Ascending aorta (tissue), 2 donors: ENCODE results near the gene CCDC93. TPM values are rescaled to one million over a fixed set of nuclear protein-coding genes. Genes with fewer than 3 reads are reported as not detected.

Experiments used
- DNase-seq, 2 donors: peaks; one replicate each; pipeline ENCODE4 v3.0.0-alpha.2; 2019; ENCODE audit warnings: low spot score in 2 of 2
- H3K27ac ChIP-seq, 2 donors: fragments of 200-600 bp; sonication (generic); one replicate each; pipeline ENCODE4 v1.5.1; 2016 to 2017; ENCODE audit warnings: mild to moderate bottlenecking in 1 of 2
- H3K27me3 ChIP-seq: fragments of 200-600 bp; sonication (generic); one replicate; pipeline ENCODE4 v1.5.1; 2017
- H3K36me3 ChIP-seq, 2 donors: fragments of 200-600 bp; sonication (generic); one replicate each; pipeline ENCODE4 v1.5.1; 2016
- H3K4me1 ChIP-seq, 2 donors: fragments of 200-600 bp; sonication (generic); one replicate each; pipeline ENCODE4 v1.5.1; 2016 to 2017; ENCODE audit warnings: mild to moderate bottlenecking in 1 of 2
- H3K4me3 ChIP-seq, 2 donors: fragments of 200-600 bp; sonication (generic); one replicate each; pipeline ENCODE4 v1.5.1; 2016 to 2017; ENCODE audit warnings: mild to moderate bottlenecking in 1 of 2
- H3K9me3 ChIP-seq, 2 donors: fragments of 200-600 bp; sonication (generic); one replicate each; pipeline ENCODE4 v1.5.1; 2016
- intact Hi-C: fragments of 100-400 bp; cut with DNase I; formaldehyde crosslinking; loops from one replicate; pipeline ENCODE4 v1.15.1; 2023
- total RNA-seq: library from RNA; depleted of rRNA; stranded (reverse); fragments of >200 nt; gene quantifications from one replicate; pipeline ENCODE4 v1.1.0, GENCODE V29; 2016
- TF ChIP-seq, protein P1 (sequence below), 3 experiments: fragments of 200-600 bp in 2 of 3; fragments of 450-650 bp in 1 of 3; sonication (generic) in 2 of 3; IDR thresholded peaks; one replicate each; pipeline ENCODE4 v1.5.1; 2016 to 2019; ENCODE audit warnings: antibody characterized with exemption in 3 of 3, mild to moderate bottlenecking in 1 of 3, moderate library complexity in 1 of 3

The CCDC93 gene
- total RNA-seq, 1 donor from 2014 or later = 6.3 TPM

DNA sequence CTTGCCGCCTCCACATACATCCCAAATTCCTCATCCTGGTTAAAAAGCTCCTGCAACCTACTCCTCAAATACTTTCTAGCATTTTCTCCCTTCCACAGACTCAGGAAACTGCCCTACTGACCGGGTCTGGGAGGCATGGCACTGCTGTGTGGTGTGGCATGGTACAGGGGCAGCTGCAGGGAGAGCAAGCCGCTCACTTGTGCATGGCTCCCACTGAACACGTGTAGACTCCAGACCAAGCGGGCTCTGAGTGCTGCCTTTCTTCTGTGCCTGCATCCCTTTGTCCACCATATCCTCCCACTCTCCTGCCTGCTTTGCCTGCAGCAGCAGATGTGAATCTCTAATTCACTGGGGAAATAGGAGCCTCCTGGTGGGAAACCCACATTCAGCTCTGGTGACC lies 72.2 kb downstream of the CCDC93 start:
- intact Hi-C loops = no loop called here
- Histone ChIP-seq H3K36me3 (peaks cover 79 to 99% of the 10 kb centered on the region in 2 donors), H3K4me1 (no peaks in the 10 kb centered on the region), H3K9me3 (no peaks in the 10 kb centered on the region), H3K4me3 (no peak overlapping the region), H3K27ac (no peak overlapping the region), H3K27me3 (no peaks in the 10 kb centered on the region)
- TF ChIP-seq, protein P1, sequence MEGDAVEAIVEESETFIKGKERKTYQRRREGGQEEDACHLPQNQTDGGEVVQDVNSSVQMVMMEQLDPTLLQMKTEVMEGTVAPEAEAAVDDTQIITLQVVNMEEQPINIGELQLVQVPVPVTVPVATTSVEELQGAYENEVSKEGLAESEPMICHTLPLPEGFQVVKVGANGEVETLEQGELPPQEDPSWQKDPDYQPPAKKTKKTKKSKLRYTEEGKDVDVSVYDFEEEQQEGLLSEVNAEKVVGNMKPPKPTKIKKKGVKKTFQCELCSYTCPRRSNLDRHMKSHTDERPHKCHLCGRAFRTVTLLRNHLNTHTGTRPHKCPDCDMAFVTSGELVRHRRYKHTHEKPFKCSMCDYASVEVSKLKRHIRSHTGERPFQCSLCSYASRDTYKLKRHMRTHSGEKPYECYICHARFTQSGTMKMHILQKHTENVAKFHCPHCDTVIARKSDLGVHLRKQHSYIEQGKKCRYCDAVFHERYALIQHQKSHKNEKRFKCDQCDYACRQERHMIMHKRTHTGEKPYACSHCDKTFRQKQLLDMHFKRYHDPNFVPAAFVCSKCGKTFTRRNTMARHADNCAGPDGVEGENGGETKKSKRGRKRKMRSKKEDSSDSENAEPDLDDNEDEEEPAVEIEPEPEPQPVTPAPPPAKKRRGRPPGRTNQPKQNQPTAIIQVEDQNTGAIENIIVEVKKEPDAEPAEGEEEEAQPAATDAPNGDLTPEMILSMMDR (IDR thresholded peaks at IDR 0.05) = no peak
- DNase-seq = no peak

DNA sequence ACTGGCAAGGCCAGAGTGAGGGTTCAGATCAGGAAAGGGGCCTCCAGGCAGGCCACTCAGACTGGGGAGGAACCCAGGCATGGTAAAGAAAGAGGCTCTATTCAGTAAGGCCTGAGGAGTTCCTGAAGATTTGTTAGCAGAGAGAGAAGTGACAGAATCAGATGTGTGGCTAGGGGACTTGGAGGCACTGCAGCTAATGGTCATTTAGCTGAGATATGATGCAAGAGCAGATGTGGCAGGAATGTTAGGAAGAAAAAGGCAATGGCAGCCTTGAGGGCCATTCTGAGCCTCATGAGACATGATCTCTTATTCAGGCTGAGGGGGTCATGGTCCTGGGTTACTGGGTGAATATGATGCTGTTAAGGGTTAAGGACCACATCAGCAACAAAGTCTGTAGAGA lies 73.4 kb downstream of the CCDC93 start:
- Histone ChIP-seq H3K27ac (no peak overlapping the region), H3K4me3 (no peak overlapping the region), H3K36me3 (peaks cover 78 to 99% of the 10 kb centered on the region in 2 donors), H3K9me3 (no peaks in the 10 kb centered on the region), H3K27me3 (no peaks in the 10 kb centered on the region), H3K4me1 (no peaks in the 10 kb centered on the region)
- DNase-seq = no peak
- intact Hi-C loops = no loop called here
- TF ChIP-seq, protein P1 (IDR thresholded peaks at IDR 0.05) = no peak

DNA sequence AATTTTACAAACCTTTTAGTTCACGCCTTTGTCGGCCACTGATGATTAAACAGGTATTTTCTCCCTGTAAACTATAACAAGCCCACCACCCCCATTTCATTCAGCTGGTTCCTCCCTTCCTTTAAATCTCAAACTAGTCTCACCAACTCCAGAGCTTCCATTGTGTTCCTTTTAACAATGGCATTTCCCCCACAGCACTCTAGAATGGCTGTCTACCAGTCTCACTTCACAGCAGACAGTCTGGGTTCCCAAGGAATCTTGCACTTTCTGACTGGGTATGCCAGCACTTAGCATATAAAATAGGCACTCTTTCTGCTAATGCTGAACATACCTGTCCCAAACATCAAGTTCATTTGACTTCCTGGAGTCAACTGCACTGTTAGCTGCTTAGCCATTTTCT lies 75.3 kb downstream of the CCDC93 start:
- no peak for DNase-seq
- TF ChIP-seq, protein P1 (IDR thresholded peaks at IDR 0.05) = no peak
- H3K36me3 ChIP-seq = peaks cover 81 to 99% of the 10 kb centered on the region in 2 donors
- intact Hi-C loops = no loop called here
- H3K4me3 ChIP-seq = no peak overlapping the region
- H3K9me3 ChIP-seq = no peaks in the 10 kb centered on the region
- H3K27me3 ChIP-seq = no peaks in the 10 kb centered on the region
- H3K4me1 ChIP-seq = no peaks in the 10 kb centered on the region
- no peak overlapping the region for H3K27ac ChIP-seq

DNA sequence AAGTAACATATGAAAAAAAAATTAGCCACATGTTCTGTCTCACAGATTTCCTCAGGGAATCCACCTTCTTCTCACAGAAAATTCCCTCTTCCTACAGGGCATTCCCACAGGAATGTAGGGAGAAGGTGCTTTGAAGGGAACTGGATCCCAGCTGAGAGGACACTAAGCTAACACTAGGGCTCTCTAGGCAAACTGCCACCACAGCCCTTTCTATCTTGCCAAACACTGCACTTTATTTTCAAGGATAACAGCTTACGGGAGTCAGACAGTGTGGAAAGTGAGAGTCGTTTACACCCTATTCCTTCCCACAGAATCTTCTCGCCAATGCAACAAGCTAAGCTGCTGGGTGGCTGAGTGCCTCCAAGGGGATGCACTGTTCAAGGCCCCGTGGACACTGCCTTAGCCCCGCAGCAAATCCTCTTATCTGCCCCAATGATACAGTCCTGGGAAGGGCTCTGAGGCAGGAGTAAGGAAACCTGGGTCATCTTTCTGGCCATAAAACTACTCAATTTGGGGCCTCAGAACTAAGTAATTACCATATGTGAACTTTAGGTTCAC lies 76.9 kb downstream of the CCDC93 start:
- H3K4me3 ChIP-seq = no peak overlapping the region
- no peak overlapping the region for H3K27ac ChIP-seq
- TF ChIP-seq, protein P1 (IDR thresholded peaks at IDR 0.05) = no peak
- intact Hi-C loops = no loop called here
- no peaks in the 10 kb centered on the region for H3K9me3 ChIP-seq
- peaks cover 82 to 100% of the 10 kb centered on the region in 2 donors for H3K36me3 ChIP-seq
- no peaks in the 10 kb centered on the region for H3K27me3 ChIP-seq
- DNase-seq = no peak
- no peaks in the 10 kb centered on the region for H3K4me1 ChIP-seq

DNA sequence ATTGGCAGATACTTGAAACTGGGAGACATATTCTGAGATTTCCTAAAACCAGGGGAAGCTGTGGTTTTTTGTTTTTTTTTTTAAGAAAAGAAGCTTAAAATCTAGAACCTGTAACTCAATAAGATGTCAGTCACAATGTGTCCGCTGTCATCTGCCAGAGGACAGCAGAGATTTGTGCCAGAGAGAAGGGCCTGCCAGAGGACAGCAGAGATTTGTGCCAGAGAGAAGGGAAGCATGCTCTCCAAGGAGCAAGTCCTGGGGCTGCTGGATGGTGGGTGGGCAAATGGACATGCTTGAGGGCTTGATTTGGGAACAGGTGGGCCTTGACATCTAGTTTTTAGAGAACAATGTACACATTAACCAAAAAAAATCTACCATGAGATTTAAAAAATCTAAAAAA lies 77.9 kb downstream of the CCDC93 start:
- no peak for DNase-seq
- H3K36me3 ChIP-seq = peaks cover 77 to 99% of the 10 kb centered on the region in 2 donors

More for the DNA sequence above, 77.9 kb downstream of the CCDC93 start:
- Histone ChIP-seq H3K4me1 (no peaks in the 10 kb centered on the region), H3K9me3 (no peaks in the 10 kb centered on the region), H3K27me3 (no peaks in the 10 kb centered on the region), H3K4me3 (no peak overlapping the region), H3K27ac (no peak overlapping the region)
- intact Hi-C loops = no loop called here
- TF ChIP-seq, protein P1 (IDR thresholded peaks at IDR 0.05) = no peak
